ENCODE measurements around the gene MAP2K6.

The MAP2K6 gene

DNA sequence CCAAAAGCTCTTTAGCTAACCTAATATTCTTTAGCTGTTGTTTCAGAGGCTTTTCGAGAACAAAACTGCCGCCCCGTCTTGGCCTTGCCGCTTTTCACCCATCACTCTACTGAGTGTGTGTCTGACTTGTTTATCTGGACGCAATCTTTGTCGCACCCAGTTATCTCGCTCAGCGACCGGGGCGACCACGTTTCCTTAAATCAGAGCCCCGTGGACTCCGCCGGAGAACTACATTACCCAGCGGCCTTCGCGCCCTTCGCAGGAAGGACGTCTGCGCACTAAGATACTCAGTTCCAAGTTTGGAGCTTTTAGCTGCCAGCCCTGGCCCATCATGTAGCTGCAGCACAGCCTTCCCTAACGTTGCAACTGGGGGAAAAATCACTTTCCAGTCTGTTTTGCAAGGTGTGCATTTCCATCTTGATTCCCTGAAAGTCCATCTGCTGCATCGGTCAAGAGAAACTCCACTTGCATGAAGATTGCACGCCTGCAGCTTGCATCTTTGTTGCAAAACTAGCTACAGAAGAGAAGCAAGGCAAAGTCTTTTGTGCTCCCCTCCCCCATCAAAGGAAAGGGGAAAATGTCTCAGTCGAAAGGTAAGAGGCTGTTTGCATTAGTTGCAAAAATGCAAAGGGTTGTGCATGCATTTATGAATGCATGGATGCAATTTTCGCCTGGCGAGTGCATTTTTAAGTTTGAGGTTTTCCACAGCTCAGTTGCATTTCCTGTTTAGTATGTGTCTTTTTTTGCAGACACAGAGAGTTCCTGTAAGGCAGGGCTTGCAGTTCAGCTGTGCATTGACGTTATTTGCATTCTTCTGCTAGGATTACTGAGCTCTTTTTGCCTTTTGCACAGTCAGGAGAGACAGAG lies at the start of gene MAP2K6:
Gene MAP2K6, plus strand, starts transcription at position 290 of the 867 bp plus-strand sequence. Its CDS starts 288 bp downstream, at position 578.
- peak; percentile 33 for DNase-seq

DNA sequence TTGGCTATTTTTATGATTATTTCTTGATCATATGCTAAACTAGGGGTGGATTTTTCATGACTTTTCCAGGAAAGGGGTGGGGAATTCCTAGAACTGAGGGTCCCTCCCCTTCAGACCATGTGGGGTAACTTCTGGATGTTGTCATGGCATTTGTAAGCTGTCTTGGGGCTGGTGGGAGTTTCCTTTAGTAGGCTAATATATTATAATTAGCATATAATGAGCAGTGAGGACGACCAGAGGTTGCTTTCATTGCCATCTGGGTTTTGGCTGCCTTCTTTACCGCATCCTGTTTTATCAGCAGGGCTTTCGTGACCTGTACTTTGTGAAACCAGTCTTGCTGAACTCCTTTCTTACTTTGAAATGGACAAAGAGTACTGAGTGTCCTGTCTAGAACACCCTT lies 47.2 kb upstream of the MAP2K6 start:
- DNase-seq, result no peak

DNA sequence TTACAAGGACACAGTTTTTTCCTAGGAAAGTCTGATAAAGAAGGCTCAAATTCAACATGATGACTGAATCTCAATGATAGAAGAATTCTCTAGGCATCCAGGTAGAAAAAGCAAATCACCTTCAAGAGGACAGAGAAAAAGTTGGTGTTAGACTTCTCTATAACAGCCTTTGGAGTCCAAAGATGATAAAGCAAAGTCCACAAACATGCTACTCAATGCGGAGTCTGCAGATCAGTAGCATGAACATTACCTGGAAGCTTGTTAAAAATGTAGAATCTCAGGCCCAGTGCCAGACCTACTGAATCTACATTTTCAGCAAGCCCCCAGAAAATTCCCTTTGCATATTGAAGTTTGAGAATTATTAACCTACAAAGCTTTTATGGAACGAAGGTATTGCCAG lies 41.4 kb upstream of the MAP2K6 start:
- no peak for DNase-seq

DNA sequence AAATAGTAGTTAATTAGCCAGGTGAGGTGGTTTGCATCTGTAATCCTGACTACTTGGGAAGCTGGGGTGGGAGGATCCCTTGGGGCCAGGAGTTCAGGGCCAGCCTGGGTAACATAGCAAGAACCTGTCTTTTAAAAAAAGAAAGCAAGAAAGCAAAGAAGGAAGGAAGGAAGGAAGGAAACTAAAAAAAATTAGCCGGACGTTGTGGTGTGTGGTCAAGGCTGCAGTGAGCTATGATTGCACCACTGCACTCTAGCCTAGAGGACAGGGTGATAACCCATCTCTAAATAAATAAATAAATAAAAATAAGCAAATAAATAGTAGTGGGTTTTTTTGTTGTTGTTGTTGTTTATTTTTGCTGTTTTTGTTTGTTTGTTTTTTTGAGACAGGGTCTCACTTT lies 39.3 kb upstream of the MAP2K6 start:
- DNase-seq, result no peak

DNA sequence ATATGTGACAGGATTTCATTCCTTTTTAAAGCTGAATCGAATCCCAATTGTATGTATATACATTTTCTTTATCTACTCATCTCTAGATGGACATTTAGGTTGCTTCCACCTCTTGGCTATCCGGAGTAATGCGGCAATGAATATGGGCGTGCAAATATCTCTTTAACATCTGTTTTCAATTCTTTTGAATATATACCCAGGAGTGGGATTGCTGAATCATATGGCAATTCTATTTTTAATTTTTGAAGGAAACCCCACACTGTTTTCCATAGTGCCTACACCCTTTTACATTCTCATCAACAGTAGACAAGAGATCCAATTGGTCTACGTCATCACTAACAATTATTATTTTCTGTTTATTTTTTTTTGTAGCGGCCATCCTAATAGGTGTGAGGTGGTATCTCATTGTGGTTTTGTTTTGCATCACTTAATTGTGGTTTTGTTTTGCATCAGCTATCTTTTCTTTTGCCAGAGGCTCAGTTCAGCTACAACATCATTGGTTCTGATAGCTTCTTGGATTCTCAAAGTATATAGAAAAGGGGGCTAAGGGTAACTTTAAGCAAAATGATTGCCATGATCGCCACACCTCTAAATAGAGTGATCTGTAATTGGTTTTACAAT lies 25.6 kb upstream of the MAP2K6 start:
- DNase-seq, result no peak

DNA sequence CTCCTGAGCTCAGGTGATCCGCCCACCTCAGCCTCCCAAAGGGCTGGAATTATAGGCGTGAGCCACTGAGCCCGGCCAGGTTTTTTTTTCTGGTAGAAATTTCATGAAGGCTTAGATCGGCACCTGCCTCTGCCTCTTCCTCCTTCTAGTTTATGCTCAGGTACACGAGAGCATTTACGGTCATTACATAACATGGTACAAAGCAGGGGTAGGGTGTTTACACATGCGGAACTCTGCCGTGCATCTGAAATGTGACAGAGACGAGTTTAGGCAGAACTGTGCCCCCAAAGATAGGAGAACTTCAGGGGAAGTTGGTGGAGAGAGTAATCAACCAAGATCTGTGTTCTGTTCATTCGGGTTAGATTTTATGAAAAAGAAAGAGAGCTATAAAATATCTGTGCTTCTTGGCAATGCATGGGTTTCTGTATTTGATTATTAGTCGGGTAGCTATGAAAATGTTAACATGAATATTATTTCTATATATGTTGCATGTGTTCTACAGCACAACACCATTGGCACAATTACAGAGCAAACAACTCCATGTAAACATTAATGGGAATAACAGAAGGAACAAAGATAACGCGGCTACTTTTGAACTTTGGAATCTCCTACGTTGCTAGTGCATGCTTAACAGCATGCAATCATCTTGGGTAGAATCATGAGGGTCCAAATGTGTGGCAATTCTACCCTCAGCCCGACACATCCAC lies 23.5 kb upstream of the MAP2K6 start:
- DNase-seq, result no peak

DNA sequence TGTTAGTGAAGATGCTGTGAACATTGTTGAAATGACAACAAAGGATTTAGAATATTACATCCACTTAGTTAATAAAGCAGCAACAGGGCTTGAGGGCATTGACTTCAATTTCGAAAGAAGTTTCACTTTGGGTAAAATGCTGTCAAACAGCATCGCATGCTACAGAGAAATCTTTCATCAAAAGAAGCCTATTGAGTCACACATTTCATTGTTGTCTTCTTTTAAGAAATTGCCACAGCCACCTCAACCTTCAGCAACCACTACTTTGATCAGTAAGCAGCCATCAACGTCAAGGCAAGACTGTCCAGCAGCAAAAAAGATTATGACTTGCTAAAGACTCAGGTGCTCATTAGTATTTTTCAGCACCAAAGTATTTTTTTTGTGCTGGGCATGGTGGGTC lies 13.2 kb upstream of the MAP2K6 start:
- DNase-seq, result no peak

DNA sequence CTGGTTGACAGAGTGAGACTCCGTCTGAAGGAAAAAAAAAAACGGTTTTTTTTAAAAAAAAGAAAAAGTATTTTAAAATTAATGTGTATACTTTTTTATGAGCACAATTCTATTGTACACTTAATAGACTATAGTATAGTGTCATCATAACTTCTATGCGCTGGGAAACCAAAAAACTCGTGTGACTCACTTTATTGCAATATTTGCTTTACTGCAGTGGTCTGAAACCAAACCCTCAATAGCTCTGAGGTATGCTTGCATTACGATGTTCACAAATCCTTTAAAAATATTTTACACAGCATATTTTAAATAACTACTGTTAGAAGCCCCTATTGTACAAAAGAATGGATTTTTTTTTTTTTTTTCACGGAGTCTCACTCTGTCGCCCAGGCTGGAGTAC lies 12.4 kb upstream of the MAP2K6 start:
- no peak for DNase-seq

DNA sequence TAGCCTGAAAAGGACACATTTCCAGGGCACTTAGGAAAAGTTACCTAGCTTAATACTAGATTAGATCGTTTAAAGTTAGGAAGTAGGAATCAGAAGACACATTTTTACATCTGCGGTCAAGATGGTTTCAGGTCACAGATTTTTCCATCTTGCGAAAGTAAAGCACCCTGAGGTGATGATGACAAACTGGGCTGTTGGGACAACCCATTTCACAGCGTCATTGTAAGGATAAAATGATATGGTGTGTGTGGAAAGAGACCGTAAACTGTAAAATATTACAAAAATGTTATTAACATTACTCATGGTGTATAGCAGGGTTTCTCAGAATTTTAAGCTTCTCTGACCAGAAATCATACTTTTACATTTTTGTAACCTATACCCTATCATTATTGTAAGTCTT lies 10.1 kb upstream of the MAP2K6 start:
- DNase-seq, result no peak

DNA sequence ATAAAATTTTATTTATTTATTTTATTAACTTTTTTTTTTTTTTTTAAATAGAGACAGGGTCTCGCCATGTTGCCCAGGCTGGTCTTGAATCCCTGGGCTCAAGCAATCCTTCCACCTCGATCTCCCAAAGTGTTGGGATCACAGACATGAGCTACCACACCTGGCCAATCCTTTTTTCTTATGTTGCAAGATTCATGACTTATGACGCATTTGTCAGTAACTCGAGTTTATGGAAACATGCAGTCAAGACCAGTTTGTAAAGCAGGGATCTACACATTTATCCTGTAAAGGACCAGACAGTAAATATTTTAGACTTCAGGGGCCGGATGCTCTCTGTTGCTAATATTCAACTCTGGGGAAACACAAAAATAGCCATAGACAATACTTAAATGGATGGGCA lies 9.4 kb upstream of the MAP2K6 start:
- no peak for DNase-seq

DNA sequence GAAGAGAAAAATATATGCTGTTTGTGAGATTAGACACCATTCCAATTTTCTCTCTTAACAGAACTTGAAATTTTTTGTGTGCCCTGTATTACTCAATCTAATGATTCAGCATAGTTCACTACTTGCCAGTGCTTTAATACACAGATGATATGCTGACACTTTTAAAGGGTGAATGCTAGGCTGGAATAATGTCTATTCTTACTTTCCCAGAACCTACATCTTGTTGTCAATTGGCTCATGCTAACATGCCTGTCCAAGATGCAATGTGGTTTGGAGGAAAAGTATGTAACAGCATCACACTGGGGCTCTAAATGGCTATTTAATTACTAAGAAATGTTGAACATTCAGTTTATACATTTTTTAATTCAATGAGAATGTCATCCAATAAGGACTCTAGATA lies 7.6 kb upstream of the MAP2K6 start:
- no peak for DNase-seq

DNA sequence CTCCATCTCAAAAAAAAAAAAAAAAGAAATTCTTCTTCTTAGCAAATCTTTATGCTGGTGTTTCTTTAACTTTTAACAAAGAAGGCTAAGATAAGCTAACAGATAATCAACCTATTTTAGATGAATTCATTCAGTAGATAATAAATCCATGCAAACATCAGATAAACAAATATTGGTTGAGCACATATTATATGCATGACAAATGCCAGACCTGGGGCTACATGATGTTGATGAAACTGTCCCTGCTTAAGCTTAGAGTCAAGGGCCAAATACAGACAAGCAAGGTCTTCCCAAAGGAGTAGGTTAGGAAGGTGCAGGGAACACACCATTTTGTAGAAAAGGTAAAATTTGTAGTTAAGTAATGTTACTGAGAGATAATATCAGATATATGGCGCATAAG lies 6.7 kb upstream of the MAP2K6 start:
- no peak for DNase-seq

DNA sequence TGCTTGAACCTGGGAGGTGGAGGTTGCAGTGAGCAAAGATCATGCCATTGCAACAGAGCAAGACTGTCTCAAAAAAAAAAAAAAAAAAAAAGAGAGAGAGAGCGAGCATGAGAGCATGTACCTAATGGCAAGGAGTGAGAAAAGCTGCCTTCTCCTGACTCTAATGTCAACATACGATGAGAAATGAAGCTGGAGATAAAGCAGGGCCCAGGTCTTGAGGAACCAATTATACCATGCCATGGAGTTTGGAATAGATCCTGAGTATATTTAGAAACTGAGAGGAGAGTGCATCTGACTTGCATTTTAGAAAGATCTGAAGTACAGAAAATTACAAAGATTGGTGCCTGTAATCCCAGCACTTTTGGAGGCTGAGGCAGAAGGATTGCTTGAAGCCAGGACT lies 3.8 kb upstream of the MAP2K6 start:
- no peak for DNase-seq

DNA sequence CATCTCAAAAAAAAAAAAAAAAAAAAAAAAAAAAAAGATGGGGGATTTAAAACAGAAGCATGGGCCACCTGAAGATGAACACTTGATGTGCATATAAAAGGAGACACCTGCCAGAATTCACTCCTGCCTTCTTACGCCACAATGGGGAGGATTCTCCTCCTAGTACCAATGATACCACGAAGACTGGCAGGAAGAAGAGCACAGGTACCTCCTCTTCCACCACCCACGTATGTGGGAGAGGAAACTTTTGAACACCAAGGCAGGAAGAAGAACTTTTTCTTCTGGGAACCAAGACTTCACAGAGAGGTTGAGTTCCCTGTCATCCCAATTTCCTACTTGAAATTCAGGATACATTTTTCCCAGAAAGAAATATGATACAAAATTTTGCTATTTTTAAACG lies 2.7 kb upstream of the MAP2K6 start:
- DNase-seq, result no peak

DNA sequence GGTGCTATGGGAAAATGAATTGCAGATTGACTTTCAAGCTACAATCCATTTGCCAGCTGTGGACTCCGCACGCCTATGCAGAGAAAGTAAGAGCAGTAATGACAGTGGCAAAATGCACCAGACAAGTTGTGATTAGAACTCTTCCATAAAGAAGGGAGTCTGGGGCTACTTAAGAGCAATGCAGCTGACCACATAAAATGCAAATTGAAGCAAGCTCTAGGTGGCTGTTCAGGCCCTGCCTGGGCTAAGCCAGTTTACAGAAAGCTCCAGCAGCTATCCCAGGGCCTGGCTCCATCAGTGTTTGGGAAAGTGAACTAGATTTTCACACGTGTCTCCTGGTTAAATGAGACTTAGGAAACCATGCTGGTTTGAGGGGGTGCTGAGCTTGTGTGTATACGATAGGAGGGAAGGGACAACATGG lies 2.2 kb upstream of the MAP2K6 start:
- no peak for DNase-seq

DNA sequence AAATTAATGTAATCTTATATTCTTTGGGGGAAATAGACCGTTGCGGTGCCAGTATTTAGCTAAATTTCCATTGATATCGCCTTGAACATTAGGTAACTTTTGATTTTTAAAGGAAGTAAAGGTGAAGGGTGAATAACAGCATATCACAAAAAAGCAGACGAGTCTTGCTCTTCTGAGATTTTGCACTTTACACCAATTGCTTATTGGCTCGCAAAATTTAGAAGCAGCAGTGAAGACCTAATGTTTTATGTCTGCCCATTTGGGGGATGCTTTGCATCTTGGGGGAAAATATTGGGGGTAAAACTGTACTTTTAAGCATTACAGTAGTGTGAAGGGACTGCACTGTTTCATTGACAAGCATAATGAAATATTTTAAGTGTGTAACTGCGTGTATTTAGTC lies 934 bp downstream of the MAP2K6 start:
- no peak for DNase-seq

DNA sequence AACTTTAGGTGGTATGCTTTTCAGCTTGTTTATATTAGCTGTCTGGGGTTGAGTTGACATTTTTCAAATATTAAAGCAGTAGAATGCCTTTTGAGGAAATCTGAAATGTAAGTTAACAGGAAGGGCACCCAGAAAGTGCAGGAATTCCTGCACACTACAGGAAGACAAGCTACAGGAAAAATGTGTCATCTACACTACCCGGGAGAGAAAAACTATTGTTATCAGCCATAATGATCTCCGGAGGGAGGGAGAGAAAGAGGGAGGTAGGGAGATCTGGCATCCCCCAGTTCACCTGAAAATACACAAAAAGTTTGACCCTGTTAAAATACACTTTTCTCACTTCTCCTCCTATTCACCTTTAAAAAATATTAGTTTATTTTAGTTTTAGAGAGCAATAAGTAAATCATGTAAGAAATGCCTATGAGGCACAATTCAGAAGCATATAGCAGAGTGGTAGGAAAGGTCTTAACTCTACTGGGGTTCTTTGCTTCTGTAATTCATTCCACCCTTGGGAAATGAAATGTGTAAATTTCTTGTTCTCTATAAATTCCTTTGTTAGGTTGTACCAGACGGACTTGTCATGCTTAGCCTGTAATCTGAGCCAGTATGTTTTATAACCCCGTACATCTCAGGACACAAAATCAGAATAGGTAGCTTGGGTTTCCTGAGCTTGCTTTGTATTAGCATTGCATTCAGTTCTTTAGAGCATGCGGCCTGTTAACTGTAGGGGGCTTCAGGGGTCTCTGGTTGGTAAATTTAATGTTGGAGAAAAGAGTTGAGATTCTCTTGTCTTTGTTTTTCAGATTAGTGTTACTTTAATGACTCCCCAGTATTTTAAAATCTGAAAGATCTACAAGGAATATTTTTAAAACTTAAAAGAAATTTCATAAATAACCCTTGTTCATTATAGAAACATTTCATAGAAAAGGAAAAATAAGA lies 3.3 kb downstream of the MAP2K6 start:
- no peak for DNase-seq

DNA sequence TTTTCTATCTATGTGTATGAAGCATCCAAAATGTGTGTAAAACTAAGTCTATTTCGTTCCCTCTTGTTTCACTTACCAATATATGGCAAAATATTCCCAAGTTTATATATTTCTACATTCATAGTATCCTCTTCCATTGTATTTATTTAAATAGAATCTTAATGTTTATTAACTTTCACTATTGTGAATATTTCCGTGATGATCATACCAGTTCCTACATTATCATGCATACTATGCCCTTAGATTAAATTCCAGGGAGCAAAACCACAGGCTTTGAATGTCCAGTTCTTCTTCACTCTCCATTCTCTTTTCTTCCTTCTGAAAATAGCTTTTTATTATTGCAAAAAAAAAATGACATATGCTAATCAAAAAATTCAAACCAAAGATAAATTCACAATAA lies 4.0 kb downstream of the MAP2K6 start:
- no peak for DNase-seq

DNA sequence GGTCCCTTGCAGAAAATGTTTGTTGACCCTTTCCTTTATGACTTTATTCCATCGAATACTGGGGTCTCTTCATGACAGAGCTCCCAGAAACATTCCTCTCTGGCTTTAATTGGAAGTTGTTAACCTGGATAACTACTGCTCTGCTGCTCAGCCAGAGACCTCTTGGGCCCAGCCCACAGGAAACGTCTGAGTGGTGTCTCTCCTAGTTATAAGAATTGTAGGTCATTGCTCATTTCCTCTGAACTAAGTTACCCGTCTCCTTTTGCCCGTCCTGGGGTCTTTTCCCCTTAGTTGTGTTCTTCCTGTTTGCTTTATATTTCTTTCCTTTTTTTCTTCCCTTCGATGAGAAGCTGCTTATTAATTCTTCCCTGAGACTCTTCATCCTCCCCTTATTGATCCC lies 9.0 kb downstream of the MAP2K6 start:
- no peak for DNase-seq

DNA sequence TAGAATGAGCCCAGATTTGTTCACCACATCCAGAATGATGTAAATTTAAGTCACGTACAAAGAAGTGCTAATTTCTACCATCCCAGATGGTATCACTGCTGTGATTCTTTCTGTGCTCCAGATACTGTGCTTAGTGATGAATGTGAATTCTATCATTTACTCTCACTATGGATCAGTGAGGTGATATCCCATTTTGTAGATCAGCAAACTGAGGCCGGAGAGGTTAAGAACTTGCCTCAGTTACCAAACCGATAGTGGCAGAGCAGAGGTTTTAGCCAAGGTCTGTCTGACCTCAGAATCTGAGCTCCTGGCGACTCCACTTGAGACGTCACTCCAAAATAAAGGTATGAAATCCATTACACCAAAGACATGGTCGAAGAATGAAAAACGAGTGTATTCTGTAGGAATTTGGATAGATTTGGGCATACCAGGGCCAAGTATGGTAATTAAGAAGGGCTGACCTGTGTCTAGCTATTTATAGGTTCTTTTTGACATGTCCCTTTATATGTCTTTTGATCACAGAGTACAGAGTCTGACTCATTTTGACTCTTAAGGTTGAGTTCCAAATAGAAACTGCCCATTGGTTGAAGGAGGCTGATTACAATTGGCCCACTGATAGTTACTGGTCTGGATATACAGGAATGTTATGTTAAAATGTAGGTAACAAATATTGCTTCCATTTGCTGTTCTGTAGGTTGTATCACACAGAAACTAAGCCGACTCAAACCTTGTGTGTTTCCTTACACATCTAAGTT lies 10.0 kb downstream of the MAP2K6 start:
- DNase-seq, result no peak

DNA sequence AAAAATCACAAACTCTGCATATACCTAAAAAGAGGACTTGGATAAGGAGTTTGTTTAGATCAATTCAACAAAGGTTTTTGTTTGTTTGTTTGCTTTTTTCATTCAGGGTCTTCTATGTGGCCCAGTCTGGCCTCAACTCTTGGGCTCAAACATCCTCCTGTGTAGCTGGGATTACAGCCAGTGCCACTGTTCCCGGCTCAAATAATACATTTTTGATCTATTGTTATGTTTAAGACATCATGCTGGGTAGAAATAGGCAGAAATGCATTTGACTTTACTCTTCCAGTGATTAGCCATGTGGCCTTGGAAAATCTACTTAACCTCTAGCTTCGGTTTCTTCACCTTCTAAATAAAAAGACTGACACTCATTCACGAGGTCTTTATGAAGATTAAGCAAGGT lies 11.5 kb downstream of the MAP2K6 start:
- no peak for DNase-seq
